MCF 10A (cell line): ENCODE results near the gene CDNF. TPM values are rescaled to one million over a fixed set of nuclear protein-coding genes. Genes with fewer than 3 reads are reported as not detected.

Experiments used
- BruUV-seq: library from RNA; stranded (reverse); fragments of 400-500 nt; replicated peaks from 2 replicates; lab custom pipeline; 2021; lab: Mats Ljungman, UMichigan
- CTCF ChIA-PET: fragments of 300-600 bp; sonication (Branson Sonifier 250); formaldehyde crosslinking; extraction: SDS; loops from one replicate; lab custom pipeline; 2021; ENCODE audit warnings: antibody characterized with exemption, inconsistent platforms; lab: Yijun Ruan, JAX
- POLR2A ChIA-PET: fragments of 300-600, 350-650 bp; sonication (Branson Sonifier 250); formaldehyde crosslinking; extraction: SDS; loops from one replicate; lab custom pipeline; 2020; ENCODE audit warnings: antibody characterized with exemption, inconsistent platforms; lab: Yijun Ruan, JAX
- DNase-seq: peaks from one replicate; pipeline ENCODE4 v3.0.0-alpha.2; 2018; ENCODE audit not compliant: unreplicated experiment
- H3K27ac Mint-ChIP-seq: one replicate; pipeline ENCODE4 v1.8.0; 2022; ENCODE audit warnings: mild to moderate bottlenecking, low read depth, mixed read lengths; ENCODE audit not compliant: unreplicated experiment
- H3K27me3 Mint-ChIP-seq: one replicate; pipeline ENCODE4 v1.8.0; 2022; ENCODE audit warnings: mixed read lengths; ENCODE audit not compliant: insufficient read depth, unreplicated experiment
- H3K36me3 Mint-ChIP-seq: one replicate; pipeline ENCODE4 v1.8.0; 2022; ENCODE audit warnings: mild to moderate bottlenecking, moderate library complexity, mixed read lengths; ENCODE audit not compliant: insufficient read depth, unreplicated experiment
- H3K4me1 Mint-ChIP-seq: one replicate; pipeline ENCODE4 v1.8.0; 2022; ENCODE audit warnings: mixed read lengths; ENCODE audit not compliant: insufficient read depth, unreplicated experiment
- H3K4me3 Mint-ChIP-seq: one replicate; pipeline ENCODE4 v1.8.0; 2022; ENCODE audit warnings: mild to moderate bottlenecking, moderate library complexity, mixed read lengths; ENCODE audit not compliant: unreplicated experiment
- H3K9me3 Mint-ChIP-seq: one replicate; pipeline ENCODE4 v1.8.0; 2022; ENCODE audit warnings: mixed read lengths; ENCODE audit not compliant: unreplicated experiment
- CTCF ChIP-seq: fragments of 200-600 bp; IDR thresholded peaks from one replicate; pipeline ENCODE4 v1.8.0; 2022; ENCODE audit warnings: antibody characterized with exemption, mild to moderate bottlenecking; ENCODE audit not compliant: unreplicated experiment
- intact Hi-C: fragments of 100-400 bp; cut with micrococcal nuclease; formaldehyde crosslinking; loops from 2 replicates; pipeline ENCODE4 v1.14.1; 2022
- total RNA-seq: library from RNA; stranded (reverse); gene quantifications from 2 replicates; pipeline ENCODE4 v1.2.3, GENCODE V29; 2022

Gene CDNF
- total RNA-seq, 1 experiment from 2014 or later = 2.9 TPM

GRCh38 chr10:14774214-14774580 is 63.6 kb downstream of the CDNF start:
- no peak for DNase-seq
- CTCF ChIA-PET = no interaction called here
- no peak overlapping the region for H3K27ac Mint-ChIP-seq
- POLR2A ChIA-PET = interaction anchor here (0.6 kb wide), 1 partner anchor 136 kb away, joined by 3 read pairs; no protein-coding TSS in a partner anchor
- no peak overlapping the region for H3K4me3 Mint-ChIP-seq
- no peaks in the 10 kb centered on the region for H3K27me3 Mint-ChIP-seq
- intact Hi-C loops = no loop called here
- no TSS peak for BruUV-seq
- no peak for TF ChIP-seq CTCF
- H3K4me1 Mint-ChIP-seq = peaks cover 6% of the 10 kb centered on the region
- peaks cover 7% of the 10 kb centered on the region for H3K36me3 Mint-ChIP-seq
- H3K9me3 Mint-ChIP-seq = no peaks in the 10 kb centered on the region

DNA sequence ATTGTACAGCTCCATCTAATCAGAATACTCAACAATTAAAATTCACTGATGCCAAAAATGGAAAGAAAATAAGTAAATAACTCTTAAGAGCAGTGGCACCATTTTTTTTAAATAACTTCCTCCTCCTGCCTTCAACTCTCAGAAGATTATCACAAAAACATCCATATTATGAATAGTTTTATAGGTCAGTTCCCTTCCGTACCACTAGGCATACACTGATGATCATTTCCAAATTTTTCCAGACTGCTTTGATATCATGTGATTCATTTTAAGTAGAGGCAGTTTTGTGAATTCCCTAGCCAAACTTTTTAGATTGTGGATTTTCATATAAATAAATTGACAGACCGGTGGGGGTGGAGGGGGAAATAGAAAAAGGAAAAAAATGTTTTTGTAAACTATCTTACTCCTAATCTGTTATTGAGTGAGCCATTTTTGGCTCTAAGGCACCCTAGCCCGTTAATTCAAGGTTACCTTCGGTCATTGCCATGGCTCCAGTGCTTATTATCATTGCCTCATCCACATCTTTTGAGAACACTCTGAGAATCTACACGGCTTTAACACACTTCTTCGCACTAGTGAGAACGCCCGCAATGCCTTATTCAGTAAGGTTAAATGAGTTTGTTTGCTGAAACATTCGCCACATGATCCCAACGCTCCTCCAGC is 64.2 kb downstream of the CDNF start:
- no TSS peak for BruUV-seq
- Mint-ChIP-seq H3K9me3 (no peaks in the 10 kb centered on the region), H3K4me3 (no peak overlapping the region), H3K27me3 (no peaks in the 10 kb centered on the region), H3K36me3 (peaks cover 7% of the 10 kb centered on the region), H3K4me1 (peaks cover 6% of the 10 kb centered on the region), H3K27ac (no peak overlapping the region)
- intact Hi-C loops = no loop called here
- ChIA-PET POLR2A (no interaction called here), CTCF (no interaction called here)
- TF ChIP-seq CTCF = no peak
- no peak for DNase-seq

DNA sequence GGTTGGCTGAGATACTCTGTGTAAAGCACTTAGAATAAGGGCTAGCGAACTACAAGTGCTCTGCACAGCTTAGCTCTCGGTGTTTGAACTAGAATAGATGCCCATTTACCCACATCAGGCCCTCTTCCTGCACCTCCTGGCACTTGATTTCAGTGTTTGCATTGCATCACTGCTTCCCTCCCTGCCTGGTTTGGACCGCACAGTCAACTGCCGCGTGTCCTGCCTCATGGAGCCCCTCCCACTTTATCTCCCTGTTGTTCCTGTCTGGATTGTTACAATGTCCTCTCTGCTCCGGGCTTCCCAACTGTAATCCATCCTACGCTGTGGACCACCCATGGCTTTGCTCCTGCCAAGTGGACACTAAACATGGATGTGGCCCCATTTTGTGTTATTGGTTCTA is 65.4 kb downstream of the CDNF start:
- no peak for TF ChIP-seq CTCF
- no peaks in the 10 kb centered on the region for H3K4me1 Mint-ChIP-seq
- BruUV-seq = no TSS peak

GRCh38 chr10:14770927-14771326 is 66.9 kb downstream of the CDNF start:
- DNase-seq = no peak
- intact Hi-C loops = no loop called here
- Mint-ChIP-seq H3K36me3 (peaks cover 7% of the 10 kb centered on the region), H3K27ac (no peak overlapping the region), H3K4me3 (no peak overlapping the region), H3K4me1 (no peaks in the 10 kb centered on the region), H3K27me3 (no peaks in the 10 kb centered on the region), H3K9me3 (no peaks in the 10 kb centered on the region)
- BruUV-seq = no TSS peak
- TF ChIP-seq CTCF = no peak
- POLR2A ChIA-PET = no interaction called here
- CTCF ChIA-PET = no interaction called here

More for the DNA sequence above, 65.4 kb downstream of the CDNF start:
- Mint-ChIP-seq H3K9me3 (no peaks in the 10 kb centered on the region), H3K36me3 (peaks cover 7% of the 10 kb centered on the region), H3K4me3 (no peak overlapping the region), H3K27me3 (no peaks in the 10 kb centered on the region), H3K27ac (no peak overlapping the region)
- CTCF ChIA-PET = interaction anchor here (0.5 kb wide), 1 partner anchor 1565 kb away, joined by 4 read pairs; no protein-coding TSS in a partner anchor
- intact Hi-C loops = no loop called here
- POLR2A ChIA-PET = no interaction called here
- no peak for DNase-seq

Other genes starting within 250 kb of the CDNF start
- gene FAM107B, start 63.1 kb downstream of the CDNF start, total RNA-seq = 32.1 and 41.3 TPM in 2 replicates
- gene HSPA14, start 269 bp upstream of the CDNF start, total RNA-seq = 12.1 and 14.0 TPM in 2 replicates
- gene MSANTD7, start 269 bp upstream of the CDNF start, total RNA-seq = 17.2 and 18.1 TPM in 2 replicates
- gene SUV39H2, start 40.8 kb upstream of the CDNF start, total RNA-seq = 14.9 and 16.0 TPM in 2 replicates
- 10.3 and 11.5 TPM in 2 replicates for gene DCLRE1C, start 116.1 kb upstream of the CDNF start, total RNA-seq
- gene MEIG1, start 121.4 kb upstream of the CDNF start, total RNA-seq = 1.7 TPM in 1 of 2 replicates, not detected in the other
- 1.4 and 2.1 TPM in 2 replicates for gene OLAH, start 205.9 kb upstream of the CDNF start, total RNA-seq